Neuron (in vitro differentiated cells): ENCODE measurements around the gene ATN1.

Experiments
- H2AFZ ChIP-seq: one replicate; pipeline ENCODE4 v1.6.1; 2013; ENCODE audit warnings: low read depth, mild to moderate bottlenecking, inconsistent platforms, low read length, moderate library complexity
- H3K27me3 ChIP-seq: one replicate; pipeline ENCODE4 v1.6.1; 2013; ENCODE audit warnings: low read length; ENCODE audit not compliant: insufficient read depth
- H3K36me3 ChIP-seq: one replicate; pipeline ENCODE4 v1.6.1; 2013; ENCODE audit warnings: low read length; ENCODE audit not compliant: insufficient read depth
- H3K4me1 ChIP-seq: one replicate; pipeline ENCODE4 v1.6.1; 2013; ENCODE audit warnings: low read length; ENCODE audit not compliant: insufficient read depth
- H3K4me3 ChIP-seq: 2 replicates; pipeline ENCODE4 v1.5.1; 2013; ENCODE audit warnings: mild to moderate bottlenecking, low read length, moderate library complexity
- H3K9me3 ChIP-seq: one replicate; pipeline ENCODE4 v1.6.1; 2013; ENCODE audit warnings: low read length

Gene ATN1

DNA sequence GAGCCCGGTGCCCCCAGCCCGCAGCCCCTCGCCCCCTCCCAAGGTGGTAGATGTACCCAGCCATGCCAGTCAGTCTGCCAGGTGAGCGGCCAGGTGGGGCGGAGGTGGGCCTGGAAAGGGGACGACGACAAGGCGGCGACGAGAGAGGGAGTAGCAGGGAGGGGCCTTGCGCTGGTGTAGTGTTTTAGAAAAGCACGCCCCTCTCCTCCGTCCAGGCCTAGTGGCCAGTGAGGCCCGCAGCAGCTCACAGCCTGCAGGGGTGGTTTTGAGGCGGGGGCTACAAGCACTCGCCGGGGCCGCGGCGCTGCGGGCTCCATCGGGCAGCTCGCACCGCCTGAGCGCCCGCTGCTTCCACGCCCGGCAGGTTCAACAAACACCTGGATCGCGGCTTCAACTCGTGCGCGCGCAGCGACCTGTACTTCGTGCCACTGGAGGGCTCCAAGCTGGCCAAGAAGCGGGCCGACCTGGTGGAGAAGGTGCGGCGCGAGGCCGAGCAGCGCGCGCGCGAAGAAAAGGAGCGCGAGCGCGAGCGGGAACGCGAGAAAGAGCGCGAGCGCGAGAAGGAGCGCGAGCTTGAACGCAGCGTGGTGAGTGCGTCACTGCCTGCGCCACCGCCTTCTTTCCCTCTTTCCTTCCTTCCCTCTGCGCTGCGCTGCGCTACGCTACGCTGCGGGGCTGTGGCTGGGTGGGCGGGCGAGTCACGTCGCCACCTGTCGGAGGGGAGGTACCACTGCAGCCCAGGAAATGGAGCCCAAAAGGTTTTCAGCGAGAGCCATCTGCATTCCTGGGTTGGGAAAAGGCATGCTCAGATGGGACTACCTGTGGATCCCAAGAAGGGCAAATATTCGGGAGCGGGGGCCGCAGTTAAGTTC, 10.0 kb downstream of the ATN1 start:
- H3K9me3 ChIP-seq, result no peaks in the 10 kb centered on the region
- H3K36me3 ChIP-seq, result peaks cover 70% of the 10 kb centered on the region
- peak overlapping the region; percentile 44 for H3K4me3 ChIP-seq
- peaks cover 14% of the 10 kb centered on the region for H3K4me1 ChIP-seq
- no peaks in the 10 kb centered on the region for H3K27me3 ChIP-seq
- H2AFZ ChIP-seq, result no peak overlapping the region

DNA sequence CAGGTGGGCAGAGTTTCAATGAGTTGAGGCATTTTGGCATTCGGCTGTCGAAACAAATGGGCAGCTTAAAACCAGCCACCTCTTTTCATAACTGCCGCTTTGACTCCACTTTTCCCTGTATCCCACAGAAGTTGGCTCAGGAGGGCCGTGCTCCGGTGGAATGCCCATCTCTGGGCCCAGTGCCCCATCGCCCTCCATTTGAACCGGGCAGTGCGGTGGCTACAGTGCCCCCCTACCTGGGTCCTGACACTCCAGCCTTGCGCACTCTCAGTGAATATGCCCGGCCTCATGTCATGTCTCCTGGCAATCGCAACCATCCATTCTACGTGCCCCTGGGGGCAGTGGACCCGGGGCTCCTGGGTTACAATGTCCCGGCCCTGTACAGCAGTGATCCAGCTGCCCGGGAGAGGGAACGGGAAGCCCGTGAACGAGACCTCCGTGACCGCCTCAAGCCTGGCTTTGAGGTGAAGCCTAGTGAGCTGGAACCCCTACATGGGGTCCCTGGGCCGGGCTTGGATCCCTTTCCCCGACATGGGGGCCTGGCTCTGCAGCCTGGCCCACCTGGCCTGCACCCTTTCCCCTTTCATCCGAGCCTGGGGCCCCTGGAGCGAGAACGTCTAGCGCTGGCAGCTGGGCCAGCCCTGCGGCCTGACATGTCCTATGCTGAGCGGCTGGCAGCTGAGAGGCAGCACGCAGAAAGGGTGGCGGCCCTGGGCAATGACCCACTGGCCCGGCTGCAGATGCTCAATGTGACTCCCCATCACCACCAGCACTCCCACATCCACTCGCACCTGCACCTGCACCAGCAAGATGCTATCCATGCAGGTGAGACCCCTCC, 10.8 kb downstream of the ATN1 start:
- H3K4me3 ChIP-seq, result peak overlapping the region; percentile 8
- no peaks in the 10 kb centered on the region for H3K27me3 ChIP-seq
- H2AFZ ChIP-seq, result no peak overlapping the region
- H3K4me1 ChIP-seq, result peaks cover 19% of the 10 kb centered on the region
- no peaks in the 10 kb centered on the region for H3K9me3 ChIP-seq
- H3K36me3 ChIP-seq, result peaks cover 63% of the 10 kb centered on the region

DNA sequence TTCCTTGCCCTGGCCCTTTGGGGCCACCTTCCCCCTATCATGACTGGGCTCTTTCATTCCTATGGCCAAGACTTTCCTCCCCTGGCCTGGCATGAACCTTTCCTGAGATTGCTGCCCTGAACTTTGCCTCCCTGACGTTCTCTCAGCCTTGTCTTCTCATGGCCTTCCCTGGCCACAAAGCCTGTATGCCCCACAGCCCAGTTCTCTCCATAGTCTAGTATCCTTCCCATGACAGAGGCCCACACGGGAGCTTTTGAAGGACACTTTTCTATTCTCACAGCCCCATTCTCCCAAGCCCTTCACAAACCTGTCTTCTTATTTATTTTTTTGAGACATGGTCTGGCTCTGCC, 11.4 kb downstream of the ATN1 start:
- H3K4me3 ChIP-seq, result no peak overlapping the region
- H3K27me3 ChIP-seq, result no peaks in the 10 kb centered on the region
- peaks cover 19% of the 10 kb centered on the region for H3K4me1 ChIP-seq
- H3K9me3 ChIP-seq, result no peaks in the 10 kb centered on the region
- H3K36me3 ChIP-seq, result peaks cover 57% of the 10 kb centered on the region
- no peak overlapping the region for H2AFZ ChIP-seq

GRCh38 chr12:6941267-6941666, 13.5 kb downstream of the ATN1 start:
- H3K4me3 ChIP-seq, result no peak overlapping the region
- no peaks in the 10 kb centered on the region for H3K27me3 ChIP-seq
- H3K4me1 ChIP-seq, result peaks cover 28% of the 10 kb centered on the region
- H2AFZ ChIP-seq, result no peak overlapping the region
- peaks cover 44% of the 10 kb centered on the region for H3K36me3 ChIP-seq
- H3K9me3 ChIP-seq, result no peaks in the 10 kb centered on the region

DNA sequence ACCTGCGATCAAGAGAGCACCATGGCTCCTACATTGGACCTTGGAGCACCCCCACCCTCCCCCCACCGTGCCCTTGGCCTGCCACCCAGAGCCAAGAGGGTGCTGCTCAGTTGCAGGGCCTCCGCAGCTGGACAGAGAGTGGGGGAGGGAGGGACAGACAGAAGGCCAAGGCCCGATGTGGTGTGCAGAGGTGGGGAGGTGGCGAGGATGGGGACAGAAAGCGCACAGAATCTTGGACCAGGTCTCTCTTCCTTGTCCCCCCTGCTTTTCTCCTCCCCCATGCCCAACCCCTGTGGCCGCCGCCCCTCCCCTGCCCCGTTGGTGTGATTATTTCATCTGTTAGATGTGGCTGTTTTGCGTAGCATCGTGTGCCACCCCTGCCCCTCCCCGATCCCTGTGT, 14.0 kb downstream of the ATN1 start:
- H3K36me3 ChIP-seq, result peaks cover 41% of the 10 kb centered on the region
- no peak overlapping the region for H2AFZ ChIP-seq
- no peaks in the 10 kb centered on the region for H3K9me3 ChIP-seq
- peaks cover 28% of the 10 kb centered on the region for H3K4me1 ChIP-seq
- no peak overlapping the region for H3K4me3 ChIP-seq
- no peaks in the 10 kb centered on the region for H3K27me3 ChIP-seq

DNA sequence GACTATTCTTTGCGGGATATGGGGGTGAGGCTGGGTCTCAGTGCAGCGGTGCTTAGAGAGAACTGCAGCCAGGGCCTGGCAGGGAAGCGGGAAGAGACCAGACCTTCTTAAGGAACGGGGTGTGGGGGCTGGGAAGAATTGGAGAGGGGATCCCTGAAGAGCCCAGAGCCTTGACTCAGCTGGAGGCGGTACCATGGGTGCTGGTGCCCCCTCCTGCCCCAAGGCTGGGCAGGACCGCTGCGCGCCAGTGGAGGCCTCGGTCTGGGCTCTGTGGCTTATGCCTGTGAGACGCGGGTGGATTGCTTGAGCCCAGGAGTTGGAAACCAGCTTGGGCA, 14.5 kb downstream of the ATN1 start:
- H3K4me1 ChIP-seq, result peaks cover 25% of the 10 kb centered on the region
- H3K36me3 ChIP-seq, result peaks cover 39% of the 10 kb centered on the region
- no peak overlapping the region for H2AFZ ChIP-seq
- H3K4me3 ChIP-seq, result no peak overlapping the region
- no peaks in the 10 kb centered on the region for H3K9me3 ChIP-seq
- no peaks in the 10 kb centered on the region for H3K27me3 ChIP-seq

DNA sequence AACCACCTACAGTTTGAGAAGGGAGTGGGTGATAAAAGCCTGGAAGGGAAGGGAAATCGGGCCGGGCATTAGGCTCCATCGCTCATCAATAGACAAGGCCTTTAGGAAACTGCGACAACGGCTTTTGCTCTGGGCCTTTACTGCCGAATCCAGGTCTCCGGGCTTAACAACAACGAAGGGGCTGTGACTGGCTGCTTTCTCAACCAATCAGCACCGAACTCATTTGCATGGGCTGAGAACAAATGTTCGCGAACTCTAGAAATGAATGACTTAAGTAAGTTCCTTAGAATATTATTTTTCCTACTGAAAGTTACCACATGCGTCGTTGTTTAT, 15.6 kb downstream of the ATN1 start:
- H3K9me3 ChIP-seq, result no peaks in the 10 kb centered on the region
- H3K4me1 ChIP-seq, result peaks cover 16% of the 10 kb centered on the region
- no peak overlapping the region for H2AFZ ChIP-seq
- H3K4me3 ChIP-seq, result peak overlapping the region; percentile 76
- H3K27me3 ChIP-seq, result no peaks in the 10 kb centered on the region
- H3K36me3 ChIP-seq, result peaks cover 35% of the 10 kb centered on the region

DNA sequence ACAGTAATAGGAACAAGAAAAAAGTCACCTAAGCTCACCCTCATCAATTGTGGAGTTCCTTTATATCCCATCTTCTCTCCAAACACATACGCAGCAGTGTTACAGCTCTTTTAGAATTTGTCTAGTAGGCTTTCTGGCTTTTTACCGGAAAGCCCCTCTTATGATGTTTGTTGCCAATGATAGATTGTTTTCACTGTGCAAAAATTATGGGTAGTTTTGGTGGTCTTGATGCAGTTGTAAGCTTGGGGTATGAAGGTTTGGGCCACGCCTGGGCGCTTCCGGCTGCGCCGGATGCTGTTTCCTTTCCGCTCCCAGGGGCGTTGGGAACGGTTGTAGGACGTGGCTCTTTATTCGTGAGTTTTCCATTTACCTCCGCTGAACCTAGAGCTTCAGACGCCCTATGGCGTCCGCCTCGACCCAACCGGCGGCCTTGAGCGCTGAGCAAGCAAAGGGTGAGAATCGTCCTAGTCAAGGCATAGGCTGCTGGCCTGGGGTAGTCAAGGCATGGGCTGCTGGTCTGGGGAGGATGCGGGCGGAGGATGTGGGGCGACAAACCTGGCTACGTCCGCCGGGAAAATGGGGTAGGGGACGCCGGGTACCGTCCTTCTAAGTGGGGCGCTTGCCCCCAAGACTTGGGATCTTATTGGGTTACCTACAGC, 16.1 kb downstream of the ATN1 start, which contains the start of the genes C12orf57 and RNU7-1:
TSS of gene C12orf57 (plus strand) at position 301 of the 659 bp plus-strand sequence. CDS start at position 401, 100 bp downstream.
TSS of gene RNU7-1 (plus strand) at position 95 of the 659 bp plus-strand sequence.
- Histone ChIP-seq H3K9me3 (no peaks in the 10 kb centered on the region), H2AFZ (no peak within 1 kb of the TSS), H3K36me3 (peaks cover 30% of the 10 kb centered on the region), H3K27me3 (no peaks in the 10 kb centered on the region), H3K4me1 (peaks cover 14% of the 10 kb centered on the region), H3K4me3 (peak within 1 kb of the TSS; percentile 76)

DNA sequence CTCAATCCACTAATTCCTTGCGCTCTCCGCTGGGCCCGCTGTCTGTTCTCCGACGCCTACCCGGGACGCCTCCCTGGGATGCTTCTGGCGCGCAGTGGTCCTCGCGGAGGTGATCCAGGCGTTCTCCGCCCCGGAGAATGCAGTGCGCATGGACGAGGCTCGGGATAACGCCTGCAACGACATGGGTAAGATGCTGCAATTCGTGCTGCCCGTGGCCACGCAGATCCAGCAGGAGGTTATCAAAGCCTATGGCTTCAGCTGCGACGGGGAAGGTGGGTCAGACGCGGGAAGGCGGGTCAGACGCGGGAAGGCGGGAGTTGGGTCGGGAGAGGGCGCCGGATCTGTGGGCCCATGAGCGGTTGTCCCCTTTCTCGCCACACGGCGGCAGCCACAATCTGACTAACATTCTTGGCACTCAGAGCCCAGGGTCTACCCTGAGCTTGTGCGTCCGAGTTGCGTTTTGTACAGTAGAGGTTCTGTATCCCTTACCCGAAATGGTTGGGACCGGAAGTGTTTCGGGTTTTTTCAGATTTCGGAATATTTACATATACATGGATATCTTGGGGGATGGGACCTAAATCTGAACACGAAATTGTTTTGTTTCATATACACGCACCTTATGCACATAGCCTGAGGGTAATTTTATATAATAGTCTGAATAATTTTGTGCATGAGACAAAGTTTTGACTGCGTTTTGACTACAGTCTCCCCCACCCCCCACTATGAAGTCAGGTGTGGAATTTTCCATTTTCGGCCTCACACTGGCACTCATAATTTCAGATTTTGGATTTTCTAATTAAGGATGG, 16.8 kb downstream of the ATN1 start:
- Histone ChIP-seq H3K27me3 (no peaks in the 10 kb centered on the region), H3K9me3 (no peaks in the 10 kb centered on the region), H3K36me3 (peaks cover 23% of the 10 kb centered on the region), H3K4me1 (peaks cover 14% of the 10 kb centered on the region), H3K4me3 (peak overlapping the region; percentile 76), H2AFZ (no peak overlapping the region)

DNA sequence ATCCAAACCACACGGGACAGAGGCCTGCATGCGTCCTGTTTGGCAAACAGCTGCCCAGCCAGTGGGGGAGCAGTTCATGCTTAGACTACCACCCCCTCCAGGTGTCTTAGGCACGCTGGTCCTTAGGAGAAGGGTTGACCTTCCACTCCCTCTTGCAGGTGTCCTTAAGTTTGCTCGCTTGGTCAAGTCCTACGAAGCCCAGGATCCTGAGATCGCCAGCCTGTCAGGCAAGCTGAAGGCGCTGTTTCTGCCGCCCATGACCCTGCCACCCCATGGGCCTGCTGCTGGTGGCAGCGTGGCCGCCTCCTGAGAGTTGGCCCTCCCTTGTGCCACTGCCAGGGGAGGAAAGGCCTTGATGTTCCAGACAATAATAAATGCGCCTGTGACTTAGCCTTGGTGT, 17.9 kb downstream of the ATN1 start:
- Histone ChIP-seq H3K4me1 (peaks cover 14% of the 10 kb centered on the region), H3K9me3 (no peaks in the 10 kb centered on the region), H3K4me3 (no peak overlapping the region), H2AFZ (no peak overlapping the region), H3K36me3 (peaks cover 21% of the 10 kb centered on the region), H3K27me3 (no peaks in the 10 kb centered on the region)

- Histone ChIP-seq H3K27me3 (no peaks in the 10 kb centered on the region), H3K36me3 (peaks cover 14% of the 10 kb centered on the region), H3K4me1 (peaks cover 14% of the 10 kb centered on the region), H2AFZ (no peak overlapping the region), H3K9me3 (no peaks in the 10 kb centered on the region), H3K4me3 (no peak overlapping the region)
Observed at GRCh38 chr12:6946033-6946919, 18.5 kb downstream of the ATN1 start.

DNA sequence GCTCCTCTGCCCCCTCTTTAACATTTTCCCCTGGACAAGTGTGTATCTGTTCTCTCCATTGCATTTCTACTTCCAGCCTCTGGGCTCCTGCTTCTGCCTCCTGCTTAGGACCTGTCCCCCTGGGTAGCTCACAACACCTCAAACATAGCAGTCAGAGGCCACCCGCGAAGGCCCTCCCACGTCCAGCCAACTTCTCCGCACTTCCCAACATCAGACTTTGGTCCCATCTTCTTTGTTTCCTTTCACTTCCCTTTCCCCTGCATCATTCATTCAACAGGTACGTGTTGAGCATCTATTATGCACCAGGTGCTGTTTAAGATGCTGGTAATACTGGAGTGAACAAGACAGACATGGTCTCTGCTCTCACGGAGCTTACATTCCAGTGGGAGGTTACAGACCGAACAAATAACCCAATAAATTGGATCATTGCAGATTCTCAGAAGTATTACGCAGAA, 19.2 kb downstream of the ATN1 start:
- Histone ChIP-seq H3K36me3 (peaks cover 8% of the 10 kb centered on the region), H3K27me3 (no peaks in the 10 kb centered on the region), H3K4me3 (no peak overlapping the region), H3K4me1 (peaks cover 14% of the 10 kb centered on the region), H2AFZ (no peak overlapping the region), H3K9me3 (no peaks in the 10 kb centered on the region)
